ENCODE measurements around the gene ID2. TPM values are rescaled to one million over a fixed set of nuclear protein-coding genes. Genes with fewer than 3 reads are reported as not detected.

ID2 gene
- total RNA-seq, 1 donor from 2014 or later: 151 TPM

- FAIRE-seq (no peak), DNase-seq (ENCODE audit: low spot score in 2 of 2) (no peak)
Measured at GRCh38 chr2:8680822-8681760, 765 bp upstream of the ID2 start.

DNA sequence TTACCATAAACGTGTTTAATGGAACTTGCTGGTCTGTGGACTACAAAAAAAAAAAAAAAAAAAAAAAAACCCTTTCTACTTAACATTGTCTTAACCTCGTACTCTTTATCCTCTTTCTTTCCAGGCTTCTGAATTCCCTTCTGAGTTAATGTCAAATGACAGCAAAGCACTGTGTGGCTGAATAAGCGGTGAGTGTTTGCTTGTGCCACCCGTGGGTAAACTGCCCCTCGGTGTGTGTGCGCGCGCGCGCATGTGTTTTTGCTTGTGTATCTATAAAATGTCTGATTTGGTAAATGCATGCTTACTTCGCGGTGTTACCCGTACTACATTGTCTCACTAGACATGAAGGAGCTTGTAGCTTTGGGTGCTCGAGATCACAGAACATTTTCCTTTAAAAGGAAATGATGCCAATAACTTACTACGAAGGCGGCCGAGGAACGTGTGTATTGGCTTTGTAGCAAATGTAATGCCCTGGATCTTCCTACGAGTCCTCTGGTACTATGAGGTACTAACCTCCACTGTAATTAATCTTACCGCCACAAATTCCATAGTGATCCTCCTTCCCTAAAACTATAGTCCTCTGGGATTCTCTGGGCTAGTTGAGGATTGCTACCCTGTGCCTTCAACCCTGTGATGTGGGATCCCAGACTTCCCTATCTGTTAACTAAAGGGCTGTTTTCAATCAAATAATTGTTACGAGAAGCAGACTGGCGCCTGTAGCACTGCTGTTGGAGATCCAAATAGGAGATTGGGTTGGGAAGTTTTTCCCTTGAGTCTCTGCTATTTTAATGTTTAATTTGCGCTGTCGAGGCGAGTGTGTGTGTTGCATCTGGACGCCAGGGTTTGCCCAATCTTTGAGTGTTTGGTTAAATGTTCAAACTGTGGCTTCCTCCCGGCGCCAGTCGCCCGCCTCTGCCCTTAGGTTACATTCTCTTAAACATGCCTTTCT, 1.1 kb downstream of the ID2 start:
- no peak for FAIRE-seq
- no peak for DNase-seq (ENCODE audit: low spot score in 2 of 2)

GRCh38 chr2:8684540-8684877, 2.7 kb downstream of the ID2 start:
- DNase-seq (ENCODE audit: low spot score in 2 of 2): no peak
- no peak for FAIRE-seq

DNA sequence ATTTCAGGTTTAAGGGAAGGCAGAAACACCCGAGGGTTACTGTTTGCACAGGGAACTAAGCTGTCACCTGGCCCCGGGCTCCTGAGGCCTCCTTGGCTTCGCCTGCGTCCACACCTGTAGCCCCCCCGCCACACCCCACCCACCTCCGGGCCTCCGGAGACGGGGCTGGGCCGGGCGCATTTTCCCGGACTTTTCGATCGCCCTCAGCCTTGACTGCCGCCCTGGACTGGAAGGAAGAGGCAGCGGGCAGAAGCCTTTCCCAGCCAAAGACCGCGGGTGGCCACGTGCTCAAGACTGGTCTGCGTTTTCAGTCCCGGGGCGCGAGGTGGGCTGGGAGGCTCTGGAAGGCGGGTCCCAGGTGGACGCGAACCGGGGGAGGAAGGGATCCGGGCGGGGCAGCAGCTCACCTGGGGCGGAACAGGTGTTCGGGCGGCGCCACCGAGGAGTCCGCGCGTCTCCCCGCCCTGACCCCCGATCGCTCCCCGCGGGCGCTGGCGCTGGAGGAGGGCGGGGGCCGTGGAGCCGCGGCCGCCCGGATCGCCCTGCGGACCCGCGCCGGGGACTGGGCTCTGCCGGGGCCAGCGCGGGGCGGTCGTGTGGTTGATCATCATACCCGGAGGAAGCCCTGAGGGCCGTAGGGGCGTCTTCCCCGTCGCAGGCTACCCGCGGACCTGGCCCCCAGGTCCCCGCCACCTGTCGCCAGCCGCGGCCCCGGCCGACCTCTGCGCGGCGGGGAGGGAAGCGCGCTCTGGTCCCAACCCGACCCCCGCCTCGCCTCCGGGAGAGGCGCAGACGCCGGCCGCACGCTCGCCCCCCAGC, 3.2 kb downstream of the ID2 start:
- FAIRE-seq: no peak
- no peak for DNase-seq (ENCODE audit: low spot score in 2 of 2)

DNA sequence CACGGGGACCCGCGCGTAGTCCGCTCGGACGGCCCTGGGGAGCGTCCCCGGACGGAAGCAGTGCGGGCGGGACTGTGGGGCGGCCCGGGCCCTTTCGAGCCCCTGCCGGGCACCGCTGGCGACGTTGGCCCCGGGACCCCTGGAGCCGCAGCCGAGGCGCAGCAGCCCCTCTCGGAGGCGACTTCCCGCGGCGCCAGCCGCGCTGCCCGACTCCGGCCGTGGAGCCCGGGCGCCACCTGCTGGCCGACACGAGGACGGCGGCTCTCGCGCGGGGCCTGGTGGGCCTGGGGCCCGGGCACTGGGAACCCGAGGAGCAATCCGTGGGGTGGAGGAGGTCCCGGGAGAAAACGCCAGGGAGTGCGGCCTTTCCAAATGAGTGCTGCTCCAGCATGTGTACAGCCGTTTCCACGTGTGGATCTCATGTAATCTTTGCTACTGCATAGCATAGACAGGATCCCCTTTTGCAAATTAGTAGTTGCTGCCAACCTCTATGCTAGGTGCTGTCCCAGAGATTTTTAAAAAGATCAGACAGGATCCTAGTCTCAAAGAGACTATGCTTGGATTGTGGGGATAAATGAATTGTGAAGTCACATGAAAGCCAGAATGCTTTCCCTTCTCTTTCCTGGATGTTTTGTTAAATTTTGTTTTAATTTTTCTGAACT, 4.0 kb downstream of the ID2 start:
- FAIRE-seq (no peak), DNase-seq (ENCODE audit: low spot score in 2 of 2) (peak; percentile 81 to 82)

GRCh38 chr2:8691859-8692437, 10.1 kb downstream of the ID2 start:
- FAIRE-seq (no peak), DNase-seq (ENCODE audit: low spot score in 2 of 2) (no peak)

GRCh38 chr2:8692783-8693156, 10.9 kb downstream of the ID2 start:
- FAIRE-seq (no peak), DNase-seq (ENCODE audit: low spot score in 2 of 2) (no peak)

- no peak for FAIRE-seq
- peak in 1 of 2 donors; percentile 61 for DNase-seq (ENCODE audit: low spot score in 2 of 2)
Measured at GRCh38 chr2:8693157-8693821, 11.4 kb downstream of the ID2 start.

DNA sequence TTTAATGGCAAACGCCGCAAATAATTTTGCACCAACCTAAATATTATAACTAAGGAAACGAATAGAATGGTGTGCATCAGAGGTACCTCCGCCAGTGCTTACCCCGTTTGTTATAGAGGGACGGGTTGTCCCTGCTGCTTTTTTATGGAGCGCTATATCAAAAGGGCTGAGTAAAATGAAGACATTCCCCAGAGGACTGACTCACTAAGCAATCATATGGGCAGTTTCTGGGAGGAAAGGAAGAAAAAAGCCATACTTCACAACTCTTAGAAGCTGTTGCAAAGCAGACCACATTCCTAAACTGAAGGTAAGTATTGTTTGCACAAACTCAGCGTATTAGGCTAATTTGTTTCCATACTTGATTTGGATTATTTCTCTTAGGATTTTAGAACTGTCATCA, 12.9 kb downstream of the ID2 start:
- DNase-seq (ENCODE audit: low spot score in 2 of 2) (no peak), FAIRE-seq (no peak)

- FAIRE-seq: no peak
- no peak for DNase-seq (ENCODE audit: low spot score in 2 of 2)
Measured at GRCh38 chr2:8697190-8697589, 15.3 kb downstream of the ID2 start.

DNA sequence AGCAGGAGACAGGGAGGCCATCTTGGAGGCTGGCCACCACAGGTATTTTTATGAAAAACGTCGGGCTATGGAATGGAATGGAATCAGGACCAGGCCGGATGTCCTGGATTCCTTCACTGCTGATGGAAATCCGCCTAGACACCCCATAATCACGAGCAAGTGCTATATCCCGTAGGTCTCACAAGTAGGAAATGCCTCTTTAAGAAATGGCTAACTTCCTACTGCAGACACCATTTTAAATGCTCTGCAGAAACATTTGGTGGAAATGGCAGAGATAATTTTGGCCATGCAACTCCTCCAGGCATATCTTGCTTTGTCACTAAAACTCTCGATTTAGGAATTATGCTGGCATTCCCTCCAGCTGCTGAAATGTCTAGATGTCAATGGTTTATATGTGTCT, 18.0 kb downstream of the ID2 start:
- FAIRE-seq: no peak

GRCh38 chr2:8701681-8702379, 20.0 kb downstream of the ID2 start:
- DNase-seq (ENCODE audit: low spot score in 2 of 2) (no peak), FAIRE-seq (no peak)

More for the DNA sequence above, 18.0 kb downstream of the ID2 start:
- DNase-seq (ENCODE audit: low spot score in 2 of 2): no peak

DNA sequence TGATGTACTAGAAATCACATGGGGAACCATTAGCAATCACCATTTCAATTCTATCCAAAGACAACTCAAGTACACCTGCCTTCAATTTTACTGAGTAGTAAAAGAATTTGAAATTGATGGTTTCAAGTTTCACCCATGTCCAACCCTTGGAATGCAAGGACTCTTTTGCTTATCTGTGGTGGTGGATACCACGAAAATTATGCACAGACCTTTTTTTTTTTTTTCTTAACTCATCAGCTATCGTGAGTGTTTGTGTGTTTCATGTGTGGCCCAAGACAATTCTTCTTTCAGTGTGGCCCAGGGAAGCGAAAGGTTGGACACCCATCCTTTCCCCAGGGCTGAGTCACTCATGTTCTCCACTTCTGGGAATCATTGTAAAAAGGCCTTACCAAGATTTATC, 23.1 kb downstream of the ID2 start:
- DNase-seq (ENCODE audit: low spot score in 2 of 2) (no peak), FAIRE-seq (no peak)

DNA sequence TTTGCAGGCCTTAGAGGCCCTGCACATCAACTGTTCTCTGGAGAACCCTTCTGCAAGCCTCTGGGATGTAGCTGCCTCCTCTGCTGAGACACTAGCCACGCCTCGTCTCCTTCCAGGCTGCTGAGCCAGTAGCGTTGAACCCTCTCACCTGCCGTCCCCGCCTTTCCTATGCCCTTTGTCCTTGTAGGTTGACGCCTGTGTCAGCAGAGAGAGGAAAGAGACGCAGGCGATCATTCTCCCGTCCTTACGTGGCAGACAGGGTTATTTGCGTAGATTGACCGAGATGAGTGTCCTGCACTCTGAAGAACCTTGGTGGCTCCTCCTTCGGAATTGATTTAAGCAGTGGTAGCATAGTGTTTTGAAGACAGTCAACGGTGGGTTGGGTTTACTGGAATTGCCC, 27.8 kb downstream of the ID2 start:
- no peak for FAIRE-seq
- no peak for DNase-seq (ENCODE audit: low spot score in 2 of 2)

DNA sequence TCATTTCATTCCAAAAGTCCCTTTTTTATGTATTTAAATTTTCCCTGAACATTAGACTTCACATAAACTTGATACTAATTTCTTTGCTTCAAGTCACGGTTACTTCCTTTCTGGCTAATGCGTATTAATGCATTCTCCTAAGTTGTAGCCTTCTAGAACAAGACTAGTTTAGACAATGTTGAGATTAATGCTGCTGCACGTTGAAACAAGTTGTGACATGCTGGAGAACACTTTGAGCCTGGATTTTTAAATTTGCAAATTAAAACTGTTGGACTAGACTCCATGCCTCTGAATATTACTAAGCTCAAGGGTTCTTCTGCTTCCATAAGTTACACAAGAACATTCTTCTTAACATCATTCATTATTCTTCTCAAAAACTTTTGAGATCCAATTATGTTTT, 29.1 kb downstream of the ID2 start:
- DNase-seq (ENCODE audit: low spot score in 2 of 2): no peak

DNA sequence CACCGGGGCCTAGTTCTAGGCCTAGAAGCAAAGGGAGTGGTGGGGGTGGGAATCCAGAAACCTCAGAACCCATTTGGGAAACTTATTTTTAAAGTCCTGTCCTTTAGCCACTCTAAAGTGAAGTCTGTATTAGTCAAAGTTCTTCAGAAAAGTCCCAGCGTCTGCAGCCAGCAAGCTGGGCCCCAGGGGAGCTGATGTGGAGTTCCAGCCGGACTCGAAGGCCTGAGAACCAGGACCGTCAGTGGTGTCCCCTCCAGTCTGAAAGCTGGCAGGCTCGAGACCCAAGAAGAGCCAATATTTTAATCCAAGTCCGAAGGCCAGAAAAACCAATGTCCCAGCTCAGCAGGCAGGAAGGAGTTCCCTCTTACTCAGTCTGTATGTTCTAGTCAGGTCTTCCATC, 32.4 kb downstream of the ID2 start:
- FAIRE-seq: no peak
- no peak for DNase-seq (ENCODE audit: low spot score in 2 of 2)

More for the DNA sequence above, 29.1 kb downstream of the ID2 start:
- FAIRE-seq: no peak

DNA sequence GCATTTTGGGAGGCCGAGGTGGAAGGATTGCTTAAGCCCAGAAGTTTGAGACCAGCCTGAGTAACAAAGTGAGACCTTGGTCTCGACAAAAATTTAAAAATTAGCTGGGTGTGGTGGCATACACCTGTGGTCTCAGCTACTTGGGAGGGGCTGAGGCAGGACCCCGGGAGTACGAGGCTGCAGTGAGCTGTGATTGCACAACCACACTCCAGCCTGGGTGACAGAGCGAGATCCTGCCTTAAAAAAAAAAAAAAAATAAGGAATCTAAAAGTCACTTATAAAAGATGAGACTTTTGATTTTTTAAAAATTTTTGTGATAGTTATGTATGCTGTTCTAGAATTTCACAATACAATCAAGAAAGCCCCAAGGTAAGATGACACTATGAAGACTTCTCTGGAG, 33.1 kb downstream of the ID2 start:
- DNase-seq (ENCODE audit: low spot score in 2 of 2) (no peak), FAIRE-seq (no peak)

GRCh38 chr2:8719528-8719927, 37.7 kb downstream of the ID2 start:
- FAIRE-seq: no peak
- DNase-seq (ENCODE audit: low spot score in 2 of 2): no peak

- DNase-seq (ENCODE audit: low spot score in 2 of 2) (no peak), FAIRE-seq (no peak)
Measured at GRCh38 chr2:8720741-8721140, 38.9 kb downstream of the ID2 start.

All from frontal cortex (tissue), 4 donors.